Stimulated activated CD4-positive, alpha-beta T cell treated with anti-CD3 and anti-CD28 coated beads, Interleukin-4, amount 100 ng/mL, for 4 hours (primary cell): ENCODE results near the gene PALM.
A peak's percentile ranks its signal among the peaks of the same experiment; 100 is the strongest.

Experiments
- DNase-seq, 2 experiments: peaks; one replicate each; pipeline ENCODE4 v3.0.0-alpha.2; 2020

PALM gene

GRCh38 chr19:782878-783668 lies 74.3 kb downstream of the PALM start:
- DNase-seq = no peak

DNA sequence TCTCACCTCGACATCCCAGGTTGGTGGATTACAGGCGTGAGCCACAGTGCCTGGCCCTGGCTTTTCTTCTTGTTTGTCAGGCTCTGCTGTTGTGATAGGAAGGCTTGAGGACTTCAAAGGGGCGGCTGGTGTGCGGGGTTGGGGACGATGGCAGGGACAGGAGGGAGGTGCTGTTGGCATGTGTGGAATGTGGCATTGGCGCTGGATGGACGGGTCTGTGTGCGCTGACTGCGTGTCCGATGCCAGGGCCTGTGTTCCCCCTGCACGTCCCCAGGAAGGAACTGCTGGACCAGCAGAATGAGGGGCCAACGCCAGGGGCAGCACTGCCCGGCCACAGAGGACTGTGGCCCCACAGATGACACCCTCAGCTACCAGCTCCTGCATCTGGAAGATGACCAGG lies 75.8 kb downstream of the PALM start:
- no peak for DNase-seq

DNA sequence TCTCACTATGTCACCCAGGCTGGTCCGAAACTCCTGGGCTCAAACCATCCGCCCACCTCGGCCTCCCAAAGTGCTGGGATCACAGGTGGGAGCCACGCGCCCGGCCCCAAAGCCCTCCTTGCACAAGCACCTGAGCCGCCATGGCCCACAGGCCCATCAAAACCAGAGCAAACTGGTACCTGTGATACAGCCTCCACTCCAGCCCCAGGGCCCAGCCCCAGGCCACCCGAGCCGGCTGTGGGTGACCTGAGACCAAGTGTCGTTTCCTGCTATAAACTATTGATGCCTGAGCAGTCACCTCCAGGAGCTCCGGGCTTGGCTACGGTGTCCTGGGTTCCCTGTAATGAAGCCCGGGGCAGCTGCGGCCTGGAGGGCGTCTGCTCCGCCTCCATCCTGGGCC lies 78.8 kb downstream of the PALM start:
- no peak for DNase-seq

DNA sequence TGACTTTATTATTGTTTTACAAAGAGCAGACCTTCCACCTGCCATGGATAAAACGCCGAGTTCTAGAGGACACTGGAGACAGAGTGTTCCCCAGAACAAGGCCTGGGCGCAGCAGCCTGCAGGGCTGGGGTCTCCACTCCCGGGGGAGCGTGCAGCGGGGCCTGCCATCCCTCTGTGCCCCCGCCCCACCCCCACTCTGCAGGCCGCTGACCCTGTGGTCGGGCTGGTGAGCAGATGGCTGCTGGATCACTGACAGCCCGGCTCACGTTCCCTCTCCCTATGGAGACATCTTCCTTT lies 79.9 kb downstream of the PALM start:
- no peak for DNase-seq

- DNase-seq = no peak
Measured at GRCh38 chr19:788983-789700, 80.4 kb downstream of the PALM start.

GRCh38 chr19:789701-790060 lies 80.9 kb downstream of the PALM start:
- DNase-seq = no peak

DNA sequence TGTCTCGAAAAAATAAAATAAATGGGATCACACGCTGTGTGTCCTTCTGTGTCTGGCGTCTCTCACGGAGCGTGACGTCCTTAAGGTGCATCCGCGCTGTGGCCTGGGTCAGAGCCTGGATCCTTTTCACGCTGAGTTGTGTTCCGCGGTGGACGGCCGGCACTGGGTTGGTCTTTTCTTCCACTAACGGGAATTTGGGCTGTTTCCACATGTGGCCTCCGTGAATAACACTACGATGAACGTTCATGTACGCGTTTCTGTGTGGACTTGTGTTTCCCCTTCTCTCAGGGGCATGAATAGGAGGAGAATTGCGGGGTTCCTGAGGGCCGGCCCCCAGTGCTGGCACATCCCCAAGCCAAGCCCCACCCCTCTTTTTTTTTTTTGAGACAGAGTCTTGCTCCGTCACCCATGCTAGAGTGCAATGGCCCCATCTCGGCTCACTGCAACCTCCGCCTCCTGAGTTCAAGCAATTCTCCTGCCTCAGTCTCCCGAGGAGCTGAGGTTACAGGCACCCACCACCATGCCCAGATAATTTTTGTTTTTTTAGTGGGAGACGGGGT lies 82.4 kb downstream of the PALM start:
- no peak for DNase-seq

DNA sequence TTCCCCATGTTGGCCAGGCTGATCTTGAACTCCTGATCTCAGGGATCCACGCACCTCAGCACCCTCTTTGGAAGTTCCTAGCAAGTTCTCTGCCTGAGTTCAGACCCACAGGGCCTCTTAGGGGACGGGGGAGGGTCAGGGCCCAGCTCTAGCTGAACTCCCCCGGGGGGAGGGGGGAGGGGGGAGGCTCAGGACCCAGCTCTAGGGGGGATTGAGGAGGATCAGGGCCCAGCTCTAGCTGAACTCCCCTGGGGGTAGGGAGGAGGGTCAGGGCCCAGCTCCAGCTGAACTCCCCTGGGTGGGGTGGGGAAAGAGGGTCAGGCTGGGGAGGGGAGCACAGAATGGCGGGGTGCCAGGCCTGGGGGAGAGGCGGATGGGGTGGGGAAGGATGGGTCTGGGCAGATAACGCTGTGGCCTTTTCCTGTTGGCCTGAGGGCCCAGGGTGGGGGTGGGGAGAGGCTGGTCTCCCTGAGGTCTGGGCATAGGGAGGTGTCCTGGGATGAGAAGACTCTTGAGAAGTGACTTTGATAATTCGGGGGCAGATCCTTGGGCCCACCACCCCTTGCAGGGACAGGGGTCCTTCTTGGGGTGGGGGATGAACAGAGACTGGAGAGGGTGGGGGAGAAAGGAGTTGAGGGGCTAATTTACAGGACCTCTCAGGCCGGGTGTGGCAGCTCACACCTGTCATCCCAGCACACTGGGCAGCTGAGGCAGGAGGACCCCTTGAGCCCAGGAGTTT lies 83.0 kb downstream of the PALM start:
- DNase-seq = no peak

- DNase-seq = no peak
Measured at GRCh38 chr19:792306-792885, 83.7 kb downstream of the PALM start.

GRCh38 chr19:793806-794205 lies 85.1 kb downstream of the PALM start:
- no peak for DNase-seq

DNA sequence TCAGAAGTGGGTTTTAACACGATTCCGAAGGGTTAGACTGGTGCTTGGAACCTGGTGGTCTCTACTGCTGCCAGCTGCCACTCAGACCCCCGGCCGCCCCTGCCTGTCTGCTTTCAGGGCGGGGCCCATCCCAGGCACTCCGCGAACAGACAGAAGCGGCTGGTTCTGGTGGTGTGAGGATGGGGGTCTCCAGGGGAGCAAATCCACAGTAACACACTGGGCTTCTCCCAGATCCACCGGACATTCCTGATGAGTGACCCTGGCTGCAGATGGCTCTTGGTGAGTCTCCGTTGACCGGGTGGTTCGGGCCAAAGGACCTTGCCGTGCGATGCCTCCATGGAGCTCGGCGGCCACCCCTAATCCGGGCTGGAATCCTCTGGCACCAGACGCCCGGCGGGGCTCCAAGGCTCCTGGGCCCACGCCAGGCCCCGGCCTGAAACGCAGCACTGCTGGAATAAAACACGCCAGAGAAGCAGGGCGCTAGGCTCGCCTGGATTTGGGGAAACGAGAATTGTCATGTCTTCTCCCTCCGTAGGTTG lies 86.4 kb downstream of the PALM start:
- no peak for DNase-seq

DNA sequence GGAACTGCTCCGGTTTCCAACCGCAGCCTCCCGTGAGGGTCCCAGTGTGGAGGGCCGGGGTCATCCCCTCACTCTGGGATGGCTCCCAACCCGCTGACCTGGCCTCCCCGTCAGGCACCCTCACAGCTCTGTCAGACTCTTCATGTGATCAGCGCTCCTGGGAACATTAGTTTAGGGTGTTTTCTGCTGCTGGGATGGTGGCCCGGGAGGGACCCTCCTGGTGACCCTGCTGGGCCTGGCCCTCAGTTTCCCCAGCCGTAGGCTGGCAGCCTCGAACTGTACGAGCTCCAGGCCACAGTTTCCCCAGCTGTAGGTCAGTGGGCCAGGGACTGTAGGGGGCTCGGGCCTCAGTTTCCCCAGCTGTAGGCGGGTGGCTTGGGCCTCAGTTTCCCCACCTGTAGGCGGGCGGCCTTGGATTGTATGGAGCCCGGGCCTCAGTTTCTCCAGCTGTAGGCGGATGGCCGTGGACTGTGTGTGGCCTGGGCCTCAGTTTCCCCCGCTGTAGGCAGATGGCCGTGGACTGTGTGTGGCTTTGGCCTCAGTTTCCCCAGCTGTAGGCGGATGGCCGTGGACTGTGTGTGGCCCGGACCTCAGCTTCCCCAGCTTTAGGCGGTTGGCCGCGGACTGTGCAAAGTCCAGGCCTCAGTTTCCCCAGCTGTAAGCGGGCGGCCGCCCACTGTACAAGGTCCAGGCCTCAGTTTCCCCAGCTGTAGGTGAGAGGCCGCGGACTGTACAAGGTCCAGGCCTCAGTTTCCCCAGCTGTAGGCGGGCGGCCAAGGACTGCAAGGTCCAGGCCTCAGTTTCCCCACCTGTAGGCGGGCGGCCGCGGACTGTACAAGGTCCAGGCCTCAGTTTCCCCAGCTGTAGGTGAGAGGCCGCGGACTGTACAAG lies 87.2 kb downstream of the PALM start:
- DNase-seq = no peak

- DNase-seq = peak; percentile 97 to 100
Measured at GRCh38 chr19:796692-797527, 88.2 kb downstream of the PALM start, which contains the start of gene PTBP1. Gene PTBP1, plus strand, starts transcription at chr19:797452. Its CDS starts 46 bp downstream, at chr19:797498.
